Measurements from ENCODE around the gene ZC3H12C.
"Not testable (repeated sequence)": the region's sequence is repeated elsewhere in the genome, so short reads cannot be mapped to it uniquely, and the experiment has no call there.

ZC3H12C gene

DNA sequence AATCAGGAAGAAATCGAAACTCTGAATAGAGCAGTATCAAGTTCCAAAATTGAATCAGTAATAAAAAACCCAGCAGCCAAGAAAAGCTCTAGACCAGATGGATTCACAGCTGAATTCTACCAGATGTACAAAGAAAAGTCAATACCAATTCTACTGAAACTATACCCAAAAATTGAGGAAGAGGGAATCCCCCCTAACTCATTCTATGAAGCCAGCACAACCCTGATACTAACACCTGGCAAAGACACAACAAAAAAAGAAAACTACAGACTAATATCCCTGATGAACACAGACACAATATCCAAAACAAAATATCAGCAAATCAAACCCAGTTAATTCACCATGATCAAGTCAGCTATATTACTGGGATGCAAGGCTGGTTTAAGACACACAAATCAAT is 97.7 kb downstream of the ZC3H12C start:
- no peak overlapping the region for H3K9ac ChIP-seq (ENCODE audit: low read length in 5 of 5)
- no peaks in the 10 kb centered on the region for H3K4me1 ChIP-seq (ENCODE audit: control insufficient read depth in 5 of 5, insufficient read depth in 5 of 5, low read length in 5 of 5)
- H3K4me3 ChIP-seq (ENCODE audit: low read depth in 1 of 5, low read length in 5 of 5) = no peak overlapping the region
- no peaks in the 10 kb centered on the region for H3K9me3 ChIP-seq (ENCODE audit: control insufficient read depth in 5 of 5, low read length in 5 of 5)
- H3K27me3 ChIP-seq (ENCODE audit: control insufficient read depth in 5 of 5, insufficient read depth in 4 of 5, low read length in 5 of 5) = no peaks in the 10 kb centered on the region
- no peak overlapping the region for H3K27ac ChIP-seq (ENCODE audit: low read depth, low read length)
- H3K36me3 ChIP-seq (ENCODE audit: control insufficient read depth in 5 of 5, insufficient read depth in 5 of 5, low read length in 5 of 5) = no peaks in the 10 kb centered on the region

GRCh38 chr11:110192604-110193282 is 99.6 kb downstream of the ZC3H12C start:
- not testable (repeated sequence) for H3K4me3 ChIP-seq (ENCODE audit: low read depth in 1 of 5, low read length in 5 of 5); H3K27me3 ChIP-seq (ENCODE audit: control insufficient read depth in 5 of 5, insufficient read depth in 4 of 5, low read length in 5 of 5); H3K9me3 ChIP-seq (ENCODE audit: control insufficient read depth in 5 of 5, low read length in 5 of 5); H3K4me1 ChIP-seq (ENCODE audit: control insufficient read depth in 5 of 5, insufficient read depth in 5 of 5, low read length in 5 of 5); H3K36me3 ChIP-seq (ENCODE audit: control insufficient read depth in 5 of 5, insufficient read depth in 5 of 5, low read length in 5 of 5); H3K9ac ChIP-seq (ENCODE audit: low read length in 5 of 5); H3K27ac ChIP-seq (ENCODE audit: low read depth, low read length)

DNA sequence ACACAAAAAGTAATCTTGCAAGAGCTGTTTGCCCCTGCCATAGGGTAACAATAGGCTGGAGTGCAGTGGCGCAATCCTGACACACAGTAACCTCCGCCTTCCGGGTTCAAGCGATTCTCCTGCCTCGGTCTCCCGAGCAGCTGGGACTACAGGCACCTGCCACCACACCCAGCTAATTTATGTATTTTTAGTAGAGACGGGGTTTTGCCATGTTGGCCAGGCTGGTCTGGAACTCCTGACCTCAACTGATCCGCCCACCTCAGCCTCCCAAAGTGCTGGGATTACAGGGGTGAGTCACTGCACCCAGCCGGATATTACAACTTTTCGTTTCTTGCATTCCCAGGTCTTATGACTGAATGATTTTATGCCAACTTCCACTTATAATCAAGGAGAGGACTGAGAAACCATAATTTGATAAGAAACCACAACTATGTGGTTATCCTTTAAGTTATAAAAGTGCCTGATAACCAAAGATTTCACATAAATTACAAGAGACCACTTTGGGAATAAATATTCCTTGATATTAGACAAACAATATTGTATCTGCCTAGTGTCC is 101.1 kb downstream of the ZC3H12C start:
- H3K4me1 ChIP-seq (ENCODE audit: control insufficient read depth in 5 of 5, insufficient read depth in 5 of 5, low read length in 5 of 5); H3K9ac ChIP-seq (ENCODE audit: low read length in 5 of 5); H3K36me3 ChIP-seq (ENCODE audit: control insufficient read depth in 5 of 5, insufficient read depth in 5 of 5, low read length in 5 of 5); H3K27me3 ChIP-seq (ENCODE audit: control insufficient read depth in 5 of 5, insufficient read depth in 4 of 5, low read length in 5 of 5); H3K4me3 ChIP-seq (ENCODE audit: low read depth in 1 of 5, low read length in 5 of 5); H3K27ac ChIP-seq (ENCODE audit: low read depth, low read length); H3K9me3 ChIP-seq (ENCODE audit: control insufficient read depth in 5 of 5, low read length in 5 of 5): not testable (repeated sequence)

GRCh38 chr11:110196241-110196754 is 103.1 kb downstream of the ZC3H12C start:
- no peaks in the 10 kb centered on the region for H3K4me1 ChIP-seq (ENCODE audit: control insufficient read depth in 5 of 5, insufficient read depth in 5 of 5, low read length in 5 of 5)
- H3K27ac ChIP-seq (ENCODE audit: low read depth, low read length) = no peak overlapping the region
- no peaks in the 10 kb centered on the region for H3K27me3 ChIP-seq (ENCODE audit: control insufficient read depth in 5 of 5, insufficient read depth in 4 of 5, low read length in 5 of 5)
- no peaks in the 10 kb centered on the region for H3K36me3 ChIP-seq (ENCODE audit: control insufficient read depth in 5 of 5, insufficient read depth in 5 of 5, low read length in 5 of 5)
- H3K4me3 ChIP-seq (ENCODE audit: low read depth in 1 of 5, low read length in 5 of 5) = no peak overlapping the region
- no peaks in the 10 kb centered on the region for H3K9me3 ChIP-seq (ENCODE audit: control insufficient read depth in 5 of 5, low read length in 5 of 5)
- H3K9ac ChIP-seq (ENCODE audit: low read length in 5 of 5) = no peak overlapping the region

DNA sequence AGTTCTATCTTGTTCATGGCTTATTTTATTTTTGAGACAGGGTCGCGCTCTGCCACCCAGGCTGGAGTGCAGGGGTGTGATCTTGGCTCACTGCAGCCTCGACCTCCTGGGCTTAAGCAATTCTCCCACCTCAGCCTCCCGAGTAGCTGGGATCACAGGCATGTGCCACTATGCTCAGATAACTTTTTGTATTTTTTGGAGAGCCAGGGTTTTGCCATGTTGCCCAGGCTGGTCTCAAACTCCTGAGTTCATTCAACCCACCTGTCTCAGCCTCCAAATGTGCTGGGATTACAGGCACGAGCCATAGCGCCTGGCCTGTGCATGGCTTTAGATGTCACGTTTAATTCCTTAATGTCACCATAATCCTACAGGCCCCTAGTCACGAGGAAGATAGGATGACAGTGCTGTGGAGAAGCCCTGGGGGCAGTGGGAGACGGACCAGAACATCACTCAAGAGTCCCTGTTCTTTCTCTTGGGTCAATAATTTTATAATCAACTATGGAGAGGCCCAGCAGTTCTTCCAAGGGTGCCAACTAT is 103.8 kb downstream of the ZC3H12C start:
- Histone ChIP-seq H3K4me3 (ENCODE audit: low read depth in 1 of 5, low read length in 5 of 5) (no peak overlapping the region), H3K27ac (ENCODE audit: low read depth, low read length) (no peak overlapping the region), H3K36me3 (ENCODE audit: control insufficient read depth in 5 of 5, insufficient read depth in 5 of 5, low read length in 5 of 5) (no peaks in the 10 kb centered on the region), H3K9me3 (ENCODE audit: control insufficient read depth in 5 of 5, low read length in 5 of 5) (no peaks in the 10 kb centered on the region), H3K9ac (ENCODE audit: low read length in 5 of 5) (no peak overlapping the region), H3K4me1 (ENCODE audit: control insufficient read depth in 5 of 5, insufficient read depth in 5 of 5, low read length in 5 of 5) (no peaks in the 10 kb centered on the region), H3K27me3 (ENCODE audit: control insufficient read depth in 5 of 5, insufficient read depth in 4 of 5, low read length in 5 of 5) (no peaks in the 10 kb centered on the region)

- no peaks in the 10 kb centered on the region for H3K36me3 ChIP-seq (ENCODE audit: control insufficient read depth in 5 of 5, insufficient read depth in 5 of 5, low read length in 5 of 5)
- H3K27me3 ChIP-seq (ENCODE audit: control insufficient read depth in 5 of 5, insufficient read depth in 4 of 5, low read length in 5 of 5) = no peaks in the 10 kb centered on the region
Observed at GRCh38 chr11:110198031-110198729, 105.0 kb downstream of the ZC3H12C start.

DNA sequence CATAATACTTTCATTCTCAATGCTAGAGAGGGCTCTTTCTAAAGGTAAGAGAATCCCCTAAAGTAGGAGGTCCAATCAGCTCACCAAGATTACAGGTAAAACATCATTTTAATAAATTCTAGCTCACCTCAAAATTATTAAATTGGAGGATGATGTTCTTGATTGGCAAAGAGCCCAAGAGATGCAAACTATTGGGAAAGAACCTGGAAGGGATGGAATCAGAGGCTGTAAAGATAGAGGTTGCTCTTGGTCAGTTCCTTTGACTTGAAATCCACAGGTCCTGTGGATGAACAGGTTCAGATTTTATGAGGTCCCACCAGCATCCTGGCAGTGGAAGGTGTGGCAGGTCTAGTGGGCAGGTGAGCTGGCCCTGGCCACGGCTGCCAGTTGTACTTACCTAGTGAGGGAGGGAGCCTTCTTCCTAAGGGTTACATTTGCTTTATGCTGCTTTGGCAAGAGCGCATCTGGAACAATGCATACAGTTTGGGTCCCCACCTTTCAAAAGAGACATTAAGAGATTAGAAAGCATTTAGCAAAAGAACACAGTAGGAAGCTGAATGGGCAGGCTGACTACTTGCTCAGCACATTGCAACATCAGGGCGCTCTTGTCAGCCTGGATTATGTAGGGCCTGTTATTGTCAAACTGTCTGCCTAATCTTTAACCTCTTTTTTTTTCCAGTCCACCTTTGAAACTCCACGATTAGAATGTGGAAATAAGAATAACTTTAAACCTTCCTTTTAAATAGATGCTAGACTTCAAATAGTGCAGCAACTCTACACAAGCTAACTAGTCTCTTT is 106.2 kb downstream of the ZC3H12C start:
- H3K27me3 ChIP-seq (ENCODE audit: control insufficient read depth in 5 of 5, insufficient read depth in 4 of 5, low read length in 5 of 5) = no peaks in the 10 kb centered on the region
- H3K36me3 ChIP-seq (ENCODE audit: control insufficient read depth in 5 of 5, insufficient read depth in 5 of 5, low read length in 5 of 5) = no peaks in the 10 kb centered on the region
- no peaks in the 10 kb centered on the region for H3K4me1 ChIP-seq (ENCODE audit: control insufficient read depth in 5 of 5, insufficient read depth in 5 of 5, low read length in 5 of 5)
- H3K9me3 ChIP-seq (ENCODE audit: control insufficient read depth in 5 of 5, low read length in 5 of 5) = no peaks in the 10 kb centered on the region
- no peak overlapping the region for H3K27ac ChIP-seq (ENCODE audit: low read depth, low read length)
- no peak overlapping the region for H3K4me3 ChIP-seq (ENCODE audit: low read depth in 1 of 5, low read length in 5 of 5)
- no peak overlapping the region for H3K9ac ChIP-seq (ENCODE audit: low read length in 5 of 5)

More at GRCh38 chr11:110198031-110198729, 105.0 kb downstream of the ZC3H12C start:
- no peaks in the 10 kb centered on the region for H3K4me1 ChIP-seq (ENCODE audit: control insufficient read depth in 5 of 5, insufficient read depth in 5 of 5, low read length in 5 of 5)
- H3K9ac ChIP-seq (ENCODE audit: low read length in 5 of 5) = no peak overlapping the region
- H3K4me3 ChIP-seq (ENCODE audit: low read depth in 1 of 5, low read length in 5 of 5) = no peak overlapping the region
- no peaks in the 10 kb centered on the region for H3K9me3 ChIP-seq (ENCODE audit: control insufficient read depth in 5 of 5, low read length in 5 of 5)
- no peak overlapping the region for H3K27ac ChIP-seq (ENCODE audit: low read depth, low read length)

- Histone ChIP-seq H3K4me3 (ENCODE audit: low read depth in 1 of 5, low read length in 5 of 5) (no peak overlapping the region), H3K36me3 (ENCODE audit: control insufficient read depth in 5 of 5, insufficient read depth in 5 of 5, low read length in 5 of 5) (no peaks in the 10 kb centered on the region), H3K9ac (ENCODE audit: low read length in 5 of 5) (no peak overlapping the region), H3K4me1 (ENCODE audit: control insufficient read depth in 5 of 5, insufficient read depth in 5 of 5, low read length in 5 of 5) (no peaks in the 10 kb centered on the region), H3K27me3 (ENCODE audit: control insufficient read depth in 5 of 5, insufficient read depth in 4 of 5, low read length in 5 of 5) (no peaks in the 10 kb centered on the region), H3K27ac (ENCODE audit: low read depth, low read length) (no peak overlapping the region), H3K9me3 (ENCODE audit: control insufficient read depth in 5 of 5, low read length in 5 of 5) (no peaks in the 10 kb centered on the region)
Observed at GRCh38 chr11:110200241-110200640, 107.0 kb downstream of the ZC3H12C start.

DNA sequence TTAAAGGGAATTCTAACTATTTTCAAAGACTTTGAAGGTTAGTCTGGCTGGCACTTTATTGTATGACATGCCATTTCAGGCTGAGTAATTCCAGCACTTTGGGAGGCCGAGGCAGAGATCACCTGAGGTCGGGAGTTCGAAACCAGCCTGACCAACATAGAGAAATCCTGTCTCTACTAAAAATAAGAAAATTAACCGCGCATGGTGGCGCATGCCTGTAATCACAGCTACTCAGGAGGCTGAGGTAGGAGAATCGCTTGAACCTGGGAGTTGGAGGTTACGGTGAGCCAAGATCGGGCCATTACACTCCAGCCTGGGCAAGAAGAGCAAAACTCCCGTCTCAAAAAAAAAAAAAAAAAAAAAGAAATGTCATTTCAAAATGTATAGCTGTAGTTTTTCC is 107.6 kb downstream of the ZC3H12C start:
- Histone ChIP-seq H3K9ac (ENCODE audit: low read length in 5 of 5) (no peak overlapping the region), H3K9me3 (ENCODE audit: control insufficient read depth in 5 of 5, low read length in 5 of 5) (no peaks in the 10 kb centered on the region), H3K27ac (ENCODE audit: low read depth, low read length) (no peak overlapping the region), H3K4me3 (ENCODE audit: low read depth in 1 of 5, low read length in 5 of 5) (no peak overlapping the region), H3K4me1 (ENCODE audit: control insufficient read depth in 5 of 5, insufficient read depth in 5 of 5, low read length in 5 of 5) (no peaks in the 10 kb centered on the region), H3K36me3 (ENCODE audit: control insufficient read depth in 5 of 5, insufficient read depth in 5 of 5, low read length in 5 of 5) (no peaks in the 10 kb centered on the region), H3K27me3 (ENCODE audit: control insufficient read depth in 5 of 5, insufficient read depth in 4 of 5, low read length in 5 of 5) (no peaks in the 10 kb centered on the region)
